CD14-positive monocyte (primary cell): ENCODE measurements around the gene ANO2. TPM values are rescaled to one million over a fixed set of nuclear protein-coding genes. Genes with fewer than 3 reads are reported as not detected.

Source experiments
- DNase-seq, 3 donors: peaks; one replicate each; pipeline ENCODE4 v3.0.0-alpha.2; 2011 to 2022
- H2AFZ ChIP-seq: 2 replicates; pipeline ENCODE4 v1.6.0; 2012; ENCODE audit warnings: mild to moderate bottlenecking, low read depth, low read length, inconsistent platforms; ENCODE audit not compliant: insufficient read depth, poor library complexity, severe bottlenecking
- H3K27ac ChIP-seq, 2 donors: 1 replicate in 1 of 2; 2 replicates in 1 of 2; pipeline ENCODE4 v1.5.1; 2012 to 2013; ENCODE audit warnings: low read length in 2 of 2, control low read depth in 1 of 2, inconsistent platforms in 1 of 2, low read depth in 1 of 2, mild to moderate bottlenecking in 1 of 2
- H3K27me3 ChIP-seq, 2 donors: one replicate each; pipeline versions ENCODE4 v1.6.0 to v1.6.1; 2011 to 2013; ENCODE audit warnings: low read length in 2 of 2; ENCODE audit not compliant: control insufficient read depth in 2 of 2, insufficient read depth in 2 of 2
- H3K36me3 ChIP-seq, 2 donors: replicated peaks in 1 of 2; 1 replicate in 1 of 2; 2 replicates in 1 of 2; pipeline versions ENCODE4 v1.5.1 to v1.6.1; 2012 to 2013; ENCODE audit warnings: low read length in 2 of 2, control low read depth in 1 of 2, inconsistent platforms in 1 of 2, mild to moderate bottlenecking in 1 of 2; ENCODE audit not compliant: insufficient read depth in 2 of 2, control insufficient read depth in 1 of 2
- H3K4me1 ChIP-seq, 2 donors: 1 replicate in 1 of 2; 2 replicates in 1 of 2; pipeline versions ENCODE4 v1.5.1 to v1.6.1; 2012 to 2013; ENCODE audit warnings: low read length in 2 of 2, control low read depth in 1 of 2, inconsistent platforms in 1 of 2, mild to moderate bottlenecking in 1 of 2, moderate library complexity in 1 of 2; ENCODE audit not compliant: insufficient read depth in 2 of 2, control insufficient read depth in 1 of 2
- H3K4me2 ChIP-seq: replicated peaks from 2 replicates; pipeline ENCODE3; 2012; ENCODE audit warnings: low read length, moderate library complexity, mild to moderate bottlenecking; ENCODE audit not compliant: poor library complexity, severe bottlenecking; ENCODE audit errors: extremely low read depth
- H3K4me3 ChIP-seq, 3 experiments: fragments of 200-600 bp in 1 of 3; sonication (generic) in 1 of 3; replicated peaks in 1 of 3; 1 replicate in 2 of 3; 2 replicates in 1 of 3; pipeline ENCODE4 v1.5.1; 2011 to 2013; ENCODE audit warnings: low read length in 3 of 3, mild to moderate bottlenecking in 3 of 3, control low read depth in 2 of 3, low read depth in 2 of 3, inconsistent platforms in 1 of 3, moderate library complexity in 1 of 3
- H3K79me2 ChIP-seq: 2 replicates; pipeline ENCODE4 v1.6.0; 2012; ENCODE audit warnings: mild to moderate bottlenecking, control low read depth, inconsistent platforms, low read length, moderate library complexity; ENCODE audit not compliant: insufficient read depth
- H3K9ac ChIP-seq: 2 replicates; pipeline ENCODE4 v1.6.0; 2017; ENCODE audit warnings: low read length, mild to moderate bottlenecking; ENCODE audit not compliant: insufficient read depth, poor library complexity, severe bottlenecking
- H3K9me3 ChIP-seq, 2 donors: replicated peaks in 1 of 2; 1 replicate in 1 of 2; 2 replicates in 1 of 2; pipeline versions ENCODE4 v1.5.1 to v1.6.1; 2012 to 2013; ENCODE audit warnings: low read length in 2 of 2, control low read depth in 1 of 2; ENCODE audit not compliant: control insufficient read depth in 1 of 2, insufficient read depth in 1 of 2
- H4K20me1 ChIP-seq: 2 replicates; pipeline ENCODE4 v1.6.0; 2012; ENCODE audit warnings: mild to moderate bottlenecking, low read length, control low read depth, moderate library complexity; ENCODE audit not compliant: insufficient read depth
- H3K27ac Mint-ChIP-seq, 7 donors: one replicate each; pipeline ENCODE4 v1.8.0; 2020; ENCODE audit warnings: mild to moderate bottlenecking in 7 of 7, mixed read lengths in 7 of 7, moderate library complexity in 6 of 7, inconsistent platforms in 2 of 7
- H3K27me3 Mint-ChIP-seq, 3 donors: one replicate each; pipeline ENCODE4 v1.8.0; 2021 to 2022; ENCODE audit warnings: low read depth in 3 of 3, mild to moderate bottlenecking in 3 of 3, mixed read lengths in 3 of 3, moderate library complexity in 3 of 3, inconsistent platforms in 1 of 3
- H3K36me3 Mint-ChIP-seq, 2 donors: one replicate each; pipeline ENCODE4 v1.8.0; 2020; ENCODE audit warnings: mixed read lengths in 2 of 2, inconsistent platforms in 1 of 2, mild to moderate bottlenecking in 1 of 2
- H3K4me1 Mint-ChIP-seq: one replicate; pipeline ENCODE4 v1.8.0; 2020; ENCODE audit warnings: mild to moderate bottlenecking, mixed read lengths
- H3K4me3 Mint-ChIP-seq, 2 donors: one replicate each; pipeline ENCODE4 v1.8.0; 2020; ENCODE audit warnings: mild to moderate bottlenecking in 2 of 2, mixed read lengths in 2 of 2, moderate library complexity in 1 of 2
- H3K9me3 Mint-ChIP-seq, 7 donors: one replicate each; pipeline ENCODE4 v1.8.0; 2020 to 2022; ENCODE audit warnings: mixed read lengths in 7 of 7, mild to moderate bottlenecking in 6 of 7, moderate library complexity in 6 of 7, inconsistent platforms in 2 of 7
- WGBS: methylation state at CpG from one replicate; pipeline ENCODE4 v1.1.5; 2013; ENCODE audit warnings: missing lambda C conversion rate; ENCODE audit not compliant: insufficient coverage; 5-methylcytosine and 5-hydroxymethylcytosine counted together
- intact Hi-C, 2 donors: fragments of 100-400 bp; cut with micrococcal nuclease; formaldehyde crosslinking; loops; one replicate each; pipeline versions ENCODE4 v1.15.0 to v1.15.1; 2023
- polyA plus RNA-seq, 3 donors: library from polyadenylated mRNA; depleted of rRNA in 1 of 3; unstranded in 2 of 3; stranded (reverse) in 1 of 3; fragments of 300-500 nt in 2 of 3; fragments of >200 nt in 1 of 3; fragmentation: Illumina TruSeq in 2 of 3; gene quantifications; 1 replicate in 2 of 3; 2 replicates in 1 of 3; pipeline ENCODE4 v1.2.3, GENCODE V29; 2012 to 2021
- TF ChIP-seq, protein P1 (sequence below): fragments of 200-600 bp; IDR thresholded peaks from one replicate; pipeline ENCODE4 v1.8.0; 2022; ENCODE audit warnings: antibody characterized with exemption, mild to moderate bottlenecking

Gene ANO2
- polyA plus RNA-seq, 3 donors: not detected

DNA sequence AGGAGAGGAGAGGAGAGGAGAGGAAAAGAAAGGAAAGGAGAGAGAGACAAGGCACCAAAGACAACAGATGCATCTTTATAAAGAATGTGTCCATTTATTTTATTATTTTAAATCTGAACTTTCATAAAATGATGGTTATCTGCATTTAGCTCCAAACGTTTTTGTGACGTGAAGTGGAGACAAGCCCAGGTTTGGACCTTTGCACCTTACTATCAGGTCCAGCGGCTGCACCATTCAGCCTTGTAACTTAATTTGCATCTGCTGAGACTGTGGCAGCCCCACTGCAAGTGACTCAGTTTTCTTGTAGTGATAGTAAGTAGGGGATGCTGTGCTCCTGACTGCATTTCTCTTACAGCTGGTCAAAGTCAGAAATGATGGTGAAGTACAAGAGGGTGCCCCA, 382.5 kb downstream of the ANO2 start:
- DNase-seq: no peak

DNA sequence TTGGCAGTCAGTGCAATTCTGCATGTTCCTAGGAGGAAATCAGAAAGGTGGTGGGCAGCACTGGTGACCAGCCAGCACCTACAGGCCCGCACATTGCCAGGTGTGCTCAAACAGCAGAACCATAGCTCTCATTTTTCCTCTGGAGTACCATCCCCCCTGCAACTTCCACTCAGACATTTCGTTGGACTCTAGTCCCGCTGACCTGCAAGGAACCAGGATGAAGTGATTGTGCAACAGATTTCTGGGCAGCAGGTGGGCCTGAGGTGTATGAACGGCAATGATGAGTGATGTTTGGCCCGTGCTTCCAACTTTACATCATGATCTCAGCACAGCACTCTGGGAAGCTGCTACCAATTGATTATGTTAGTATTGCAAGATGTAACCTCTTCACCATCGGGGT, 383.2 kb downstream of the ANO2 start:
- Histone ChIP-seq H3K27ac (no peak overlapping the region), H3K4me1 (no peaks in the 10 kb centered on the region), H3K4me2 (no peak overlapping the region), H3K79me2 (no peaks in the 10 kb centered on the region), H3K9me3 (no peaks in the 10 kb centered on the region), H3K27me3 (no peaks in the 10 kb centered on the region), H2AFZ (no peak overlapping the region), H3K4me3 (no peak overlapping the region), H4K20me1 (no peaks in the 10 kb centered on the region), H3K36me3 (no peaks in the 10 kb centered on the region), H3K9ac (no peak overlapping the region)
- TF ChIP-seq, protein P1, sequence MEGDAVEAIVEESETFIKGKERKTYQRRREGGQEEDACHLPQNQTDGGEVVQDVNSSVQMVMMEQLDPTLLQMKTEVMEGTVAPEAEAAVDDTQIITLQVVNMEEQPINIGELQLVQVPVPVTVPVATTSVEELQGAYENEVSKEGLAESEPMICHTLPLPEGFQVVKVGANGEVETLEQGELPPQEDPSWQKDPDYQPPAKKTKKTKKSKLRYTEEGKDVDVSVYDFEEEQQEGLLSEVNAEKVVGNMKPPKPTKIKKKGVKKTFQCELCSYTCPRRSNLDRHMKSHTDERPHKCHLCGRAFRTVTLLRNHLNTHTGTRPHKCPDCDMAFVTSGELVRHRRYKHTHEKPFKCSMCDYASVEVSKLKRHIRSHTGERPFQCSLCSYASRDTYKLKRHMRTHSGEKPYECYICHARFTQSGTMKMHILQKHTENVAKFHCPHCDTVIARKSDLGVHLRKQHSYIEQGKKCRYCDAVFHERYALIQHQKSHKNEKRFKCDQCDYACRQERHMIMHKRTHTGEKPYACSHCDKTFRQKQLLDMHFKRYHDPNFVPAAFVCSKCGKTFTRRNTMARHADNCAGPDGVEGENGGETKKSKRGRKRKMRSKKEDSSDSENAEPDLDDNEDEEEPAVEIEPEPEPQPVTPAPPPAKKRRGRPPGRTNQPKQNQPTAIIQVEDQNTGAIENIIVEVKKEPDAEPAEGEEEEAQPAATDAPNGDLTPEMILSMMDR: no peak
- DNase-seq: no peak
- intact Hi-C loops: no loop called here
- Mint-ChIP-seq H3K36me3 (no peaks in the 10 kb centered on the region), H3K4me3 (no peak overlapping the region), H3K9me3 (no peaks in the 10 kb centered on the region), H3K27ac (no peak overlapping the region), H3K4me1 (no peaks in the 10 kb centered on the region), H3K27me3 (peaks cover 0 to 4% (median 2%) of the 10 kb centered on the region in 3 donors)
- WGBS: 92% methylated on average over 2 of the region's 6 CpGs

More for the DNA sequence above, 382.5 kb downstream of the ANO2 start:
- no peaks in the 10 kb centered on the region for H3K27me3 ChIP-seq
- Mint-ChIP-seq H3K4me1 (no peaks in the 10 kb centered on the region), H3K27ac (no peak overlapping the region), H3K4me3 (no peak overlapping the region), H3K36me3 (no peaks in the 10 kb centered on the region), H3K9me3 (no peaks in the 10 kb centered on the region), H3K27me3 (peaks cover 0 to 7% (median 4%) of the 10 kb centered on the region in 3 donors)
- WGBS: 92% methylated on average over 3 of the region's 3 CpGs
- TF ChIP-seq, protein P1: no peak
- no peaks in the 10 kb centered on the region for H3K36me3 ChIP-seq
- no peaks in the 10 kb centered on the region for H3K79me2 ChIP-seq
- intact Hi-C loops: no loop called here
- no peak overlapping the region for H3K27ac ChIP-seq
- H3K4me1 ChIP-seq: no peaks in the 10 kb centered on the region
- H3K4me2 ChIP-seq: no peak overlapping the region
- H3K9ac ChIP-seq: no peak overlapping the region
- no peak overlapping the region for H2AFZ ChIP-seq
- H4K20me1 ChIP-seq: no peaks in the 10 kb centered on the region
- H3K4me3 ChIP-seq: no peak overlapping the region
- no peaks in the 10 kb centered on the region for H3K9me3 ChIP-seq
